ENCODE results near the gene MRPL50. TPM values are rescaled to one million over a fixed set of nuclear protein-coding genes. Genes with fewer than 3 reads are reported as not detected.

The MRPL50 gene
- polyA plus RNA-seq, 4 donors: 7.3 to 25.4 (median 11.6) TPM

Other genes with a start within 250 kb of the MRPL50 start
- 1 to 10 TPM in 1 of 4 donors, under 1 TPM in 1, not detected in 2; 0.04 to 2.2 TPM for gene BAAT, start 13.6 kb downstream of the MRPL50 start, polyA plus RNA-seq
- 10 to 100 TPM in 3 of 4 donors, 1 to 10 TPM in 1; 7.3 to 77.8 (median 12.9) TPM for gene ZNF189, start 233 bp upstream of the MRPL50 start, polyA plus RNA-seq
- gene ALDOB, start 37.2 kb upstream of the MRPL50 start, polyA plus RNA-seq: over 10,000 TPM in 2 of 4 donors, 1,000 to 10,000 TPM in 1, 100 to 1,000 TPM in 1; 757 to 16,248 (median 6,488) TPM
- 10 to 100 TPM in 2 of 4 donors, 1 to 10 TPM in 2; 6.8 to 36.5 (median 13.6) TPM for gene RNF20, start 135.2 kb upstream of the MRPL50 start, polyA plus RNA-seq
- not detected for gene PPP3R2, start 196.4 kb upstream of the MRPL50 start, polyA plus RNA-seq

All from small intestine (tissue), 4 donors.